Retinal pigment epithelial cell (primary cell): ENCODE data around the gene BID.

ENCODE experiments used
- DNase-seq: peaks from one replicate; pipeline ENCODE4 v3.0.0-alpha.2; 2010; ENCODE audit warnings: low read depth
- H3K4me3 ChIP-seq: 2 replicates; pipeline ENCODE4 v1.5.1; 2011; ENCODE audit warnings: mild to moderate bottlenecking, low read length, control low read depth, moderate library complexity
- TF ChIP-seq, protein P1 (sequence below): conservative IDR thresholded peaks from 2 replicates; pipeline ENCODE4 v1.5.1; 2011; ENCODE audit warnings: low read depth, low read length, control low read depth, inconsistent platforms

The BID gene

DNA sequence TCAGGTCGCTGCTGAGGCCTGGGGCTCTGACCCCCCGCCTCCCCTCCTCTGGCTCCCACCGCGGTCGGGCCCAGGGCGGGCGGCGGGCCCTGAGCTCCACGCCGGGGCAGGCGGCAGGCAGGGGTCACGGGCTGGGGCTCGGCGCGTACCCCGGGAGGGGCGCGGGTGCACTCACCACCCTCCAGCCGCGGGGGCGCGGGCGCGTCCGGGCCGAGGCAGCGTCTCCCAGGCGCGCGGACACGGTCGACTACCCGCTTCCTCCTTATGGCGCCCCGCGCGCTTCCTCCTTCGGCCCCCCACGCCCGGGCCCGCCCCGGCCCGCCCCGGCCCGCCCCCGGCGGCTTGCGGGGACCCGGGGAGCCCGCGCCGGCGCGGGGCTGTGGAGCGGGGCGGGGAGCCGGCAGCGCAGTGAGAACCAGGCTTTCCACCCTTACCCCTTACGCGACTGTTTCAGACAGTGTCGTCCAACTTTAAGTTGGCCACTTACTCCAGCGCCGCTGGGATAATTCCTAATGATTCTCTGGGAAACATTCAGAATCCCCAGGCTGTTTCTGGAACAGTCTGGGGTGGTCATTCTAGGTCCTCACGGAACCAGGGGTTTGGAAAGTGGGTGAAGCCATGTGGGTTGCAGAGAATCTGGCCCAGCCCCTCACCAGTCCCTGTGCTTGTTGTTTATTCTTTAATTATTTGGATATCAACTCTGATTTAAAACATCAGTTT lies at the start of gene BID:
TSS of gene BID (minus strand) at position 264 of the 720 bp plus-strand sequence. CDS start 24,353 bp downstream, outside the sequence.
- TF ChIP-seq, protein P1, sequence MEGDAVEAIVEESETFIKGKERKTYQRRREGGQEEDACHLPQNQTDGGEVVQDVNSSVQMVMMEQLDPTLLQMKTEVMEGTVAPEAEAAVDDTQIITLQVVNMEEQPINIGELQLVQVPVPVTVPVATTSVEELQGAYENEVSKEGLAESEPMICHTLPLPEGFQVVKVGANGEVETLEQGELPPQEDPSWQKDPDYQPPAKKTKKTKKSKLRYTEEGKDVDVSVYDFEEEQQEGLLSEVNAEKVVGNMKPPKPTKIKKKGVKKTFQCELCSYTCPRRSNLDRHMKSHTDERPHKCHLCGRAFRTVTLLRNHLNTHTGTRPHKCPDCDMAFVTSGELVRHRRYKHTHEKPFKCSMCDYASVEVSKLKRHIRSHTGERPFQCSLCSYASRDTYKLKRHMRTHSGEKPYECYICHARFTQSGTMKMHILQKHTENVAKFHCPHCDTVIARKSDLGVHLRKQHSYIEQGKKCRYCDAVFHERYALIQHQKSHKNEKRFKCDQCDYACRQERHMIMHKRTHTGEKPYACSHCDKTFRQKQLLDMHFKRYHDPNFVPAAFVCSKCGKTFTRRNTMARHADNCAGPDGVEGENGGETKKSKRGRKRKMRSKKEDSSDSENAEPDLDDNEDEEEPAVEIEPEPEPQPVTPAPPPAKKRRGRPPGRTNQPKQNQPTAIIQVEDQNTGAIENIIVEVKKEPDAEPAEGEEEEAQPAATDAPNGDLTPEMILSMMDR = no peak
- DNase-seq = no peak
- H3K4me3 ChIP-seq = peak within 1 kb of the TSS; percentile 62

DNA sequence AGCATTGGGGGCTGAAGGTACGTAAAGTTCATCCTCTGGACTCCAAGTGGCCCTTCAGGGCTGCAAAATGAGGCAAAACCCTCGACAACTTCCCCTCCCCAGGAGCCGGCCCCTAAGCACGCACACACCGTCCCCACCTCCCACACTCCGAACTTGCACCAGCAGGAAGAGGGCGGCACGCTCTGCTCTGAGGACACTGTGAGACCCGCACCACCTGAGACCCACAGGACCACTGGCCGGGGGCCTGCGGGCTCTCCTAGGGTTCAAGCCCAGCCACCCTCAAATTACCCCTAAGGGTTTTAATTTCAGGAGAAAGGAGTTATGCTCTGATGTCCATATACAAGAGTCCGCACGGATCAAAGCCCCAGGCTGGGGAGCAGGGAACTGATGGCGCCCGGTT lies 49.7 kb upstream of the BID start:
- no peak for DNase-seq
- TF ChIP-seq, protein P1 = no peak
- H3K4me3 ChIP-seq = no peak overlapping the region

DNA sequence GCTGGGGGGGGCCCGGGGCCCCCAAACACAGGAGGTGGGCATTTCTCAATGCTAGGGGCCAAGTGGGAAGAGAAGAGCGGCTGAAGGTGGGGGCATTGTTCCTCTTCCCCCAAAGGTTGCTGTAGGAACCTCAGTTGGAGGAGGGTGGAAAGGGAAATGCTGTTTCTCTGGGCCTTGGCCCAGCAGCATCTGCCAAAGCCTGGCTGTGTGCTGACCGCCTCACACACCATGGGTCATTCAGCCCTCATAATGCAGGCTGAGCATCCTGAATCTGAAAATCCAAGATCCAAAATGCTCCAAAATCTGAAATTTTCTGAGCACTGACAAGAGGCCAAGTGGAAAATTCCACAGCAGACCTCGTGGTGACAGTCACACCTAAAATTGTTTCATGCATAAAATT lies 49.0 kb upstream of the BID start:
- no peak for DNase-seq
- TF ChIP-seq, protein P1 = no peak
- no peak overlapping the region for H3K4me3 ChIP-seq

DNA sequence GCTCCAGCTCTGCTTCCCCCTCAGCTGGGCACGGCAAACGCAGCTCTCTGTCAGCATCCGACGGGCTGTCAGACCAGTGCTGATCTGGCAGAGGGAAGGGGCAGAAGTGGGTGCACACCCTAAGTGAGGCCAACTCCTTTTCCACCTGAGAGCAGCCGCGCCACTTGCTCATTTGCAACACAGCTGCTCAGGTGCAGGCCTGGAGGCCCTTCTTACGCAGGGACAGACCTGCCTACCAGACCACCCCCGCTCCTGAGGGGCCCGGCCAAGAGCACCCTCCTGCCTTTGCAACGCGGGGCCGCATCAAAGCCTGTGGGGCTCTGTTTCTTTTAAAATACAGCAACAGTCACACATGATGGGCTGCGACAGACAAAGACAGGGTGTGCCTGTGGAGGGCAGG lies 47.8 kb upstream of the BID start:
- TF ChIP-seq, protein P1 = no peak
- H3K4me3 ChIP-seq = no peak overlapping the region
- DNase-seq = no peak

DNA sequence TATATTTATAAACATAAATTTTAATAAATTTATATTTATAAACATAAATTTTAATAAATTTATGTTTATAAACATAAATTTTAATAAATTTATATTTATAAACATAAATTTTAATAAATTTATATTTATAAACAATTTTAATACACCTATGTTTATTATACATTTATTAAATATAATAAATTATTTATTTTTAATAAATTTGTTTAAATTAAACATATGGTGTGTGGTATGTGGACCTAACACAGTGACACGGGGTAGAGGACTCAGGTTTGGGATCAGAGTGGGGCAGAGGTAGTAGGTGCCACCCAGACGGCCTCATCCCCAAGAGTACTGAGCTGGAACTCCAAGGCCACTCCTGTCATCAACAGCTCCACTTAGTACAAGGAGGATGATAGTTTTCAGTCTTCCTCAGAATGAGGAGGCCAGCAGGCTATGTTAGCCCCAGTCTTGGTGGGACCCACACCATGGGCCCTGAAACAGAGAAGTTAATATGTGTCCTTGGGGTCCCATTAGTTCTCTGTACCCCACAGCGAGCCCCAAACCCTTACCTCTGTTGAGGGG lies 46.7 kb upstream of the BID start:
- TF ChIP-seq, protein P1 = no peak
- no peak overlapping the region for H3K4me3 ChIP-seq
- no peak for DNase-seq

DNA sequence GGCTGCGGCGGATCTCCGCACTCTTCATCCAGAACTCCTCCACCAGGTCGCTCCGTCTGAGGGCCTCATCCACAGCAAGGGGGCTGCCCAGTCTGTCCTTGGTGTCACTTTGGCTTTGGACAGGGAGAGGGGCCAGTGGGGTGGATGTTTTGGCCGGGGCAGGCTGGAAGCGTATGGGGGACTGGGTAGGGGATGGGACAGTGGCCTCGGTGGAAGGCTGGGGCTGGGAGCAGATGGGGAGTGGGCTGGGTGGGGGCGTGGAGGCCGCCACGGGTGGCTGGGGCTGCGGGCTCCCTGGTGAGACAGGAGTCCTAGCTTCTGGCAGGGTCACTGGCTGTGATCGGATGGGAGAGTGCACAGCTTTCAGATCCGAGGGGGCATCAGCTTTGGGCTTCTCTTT lies 44.4 kb upstream of the BID start:
- no peak overlapping the region for H3K4me3 ChIP-seq
- TF ChIP-seq, protein P1 = no peak
- DNase-seq = no peak

DNA sequence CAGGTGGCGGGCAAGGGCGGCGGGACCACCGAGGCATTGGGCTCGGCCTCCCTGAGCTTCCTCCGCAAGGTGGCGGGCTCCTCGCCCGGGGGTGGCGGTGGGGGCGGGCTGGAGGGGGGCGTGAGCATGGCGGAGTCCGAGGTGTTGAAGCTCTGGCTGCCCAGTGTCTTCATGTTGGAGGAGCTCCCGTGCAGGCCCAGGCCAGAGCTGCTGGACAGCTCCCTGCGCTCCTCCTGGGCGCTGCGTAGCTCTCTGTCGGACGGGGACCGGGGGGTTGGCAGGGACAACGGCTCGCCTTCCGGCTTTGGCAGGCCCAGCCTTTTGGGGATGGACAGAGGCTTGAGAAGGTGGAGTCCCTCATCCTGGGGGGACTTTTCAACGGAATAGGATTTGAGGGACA lies 43.9 kb upstream of the BID start:
- no peak for DNase-seq
- no peak overlapping the region for H3K4me3 ChIP-seq
- TF ChIP-seq, protein P1 = no peak
